Mesothelial cell of epicardium (in vitro differentiated cells): Measurements from ENCODE around the gene KRT83. TPM values are rescaled to one million over a fixed set of nuclear protein-coding genes. Genes with fewer than 3 reads are reported as not detected.

Experiments
- DNase-seq, 2 experiments: peaks; one replicate each; pipeline ENCODE4 v3.0.0; 2021; ENCODE audit warnings: low spot score in 2 of 2; ENCODE audit not compliant: unreplicated experiment in 2 of 2
- H3K27ac Mint-ChIP-seq: 2 replicates; pipeline ENCODE4 v1.8.0; 2021; ENCODE audit warnings: mixed read lengths
- H3K27me3 Mint-ChIP-seq: 2 replicates; pipeline ENCODE4 v1.8.0; 2021; ENCODE audit warnings: low read depth, mixed read lengths
- H3K36me3 Mint-ChIP-seq: 2 replicates; pipeline ENCODE4 v1.8.0; 2021; ENCODE audit warnings: mixed read lengths
- H3K4me1 Mint-ChIP-seq: 2 replicates; pipeline ENCODE4 v1.8.0; 2021; ENCODE audit warnings: mixed read lengths
- H3K4me3 Mint-ChIP-seq: 2 replicates; pipeline ENCODE4 v1.8.0; 2021; ENCODE audit warnings: mild to moderate bottlenecking, moderate library complexity, mixed read lengths
- H3K9me3 Mint-ChIP-seq: 2 replicates; pipeline ENCODE4 v1.8.0; 2021; ENCODE audit warnings: mixed read lengths
- total RNA-seq: library from RNA; stranded (reverse); gene quantifications from 3 replicates; pipeline ENCODE4 v1.2.1, GENCODE V29; 2021
- TF ChIP-seq, protein P1 (sequence below): fragments of 200-600 bp; sonication (generic); IDR thresholded peaks from one replicate; pipeline ENCODE4 v1.5.0; 2021; ENCODE audit warnings: antibody characterized with exemption; ENCODE audit not compliant: unreplicated experiment

KRT83 gene
- total RNA-seq, 1 donor from 2014 or later = not detected

DNA sequence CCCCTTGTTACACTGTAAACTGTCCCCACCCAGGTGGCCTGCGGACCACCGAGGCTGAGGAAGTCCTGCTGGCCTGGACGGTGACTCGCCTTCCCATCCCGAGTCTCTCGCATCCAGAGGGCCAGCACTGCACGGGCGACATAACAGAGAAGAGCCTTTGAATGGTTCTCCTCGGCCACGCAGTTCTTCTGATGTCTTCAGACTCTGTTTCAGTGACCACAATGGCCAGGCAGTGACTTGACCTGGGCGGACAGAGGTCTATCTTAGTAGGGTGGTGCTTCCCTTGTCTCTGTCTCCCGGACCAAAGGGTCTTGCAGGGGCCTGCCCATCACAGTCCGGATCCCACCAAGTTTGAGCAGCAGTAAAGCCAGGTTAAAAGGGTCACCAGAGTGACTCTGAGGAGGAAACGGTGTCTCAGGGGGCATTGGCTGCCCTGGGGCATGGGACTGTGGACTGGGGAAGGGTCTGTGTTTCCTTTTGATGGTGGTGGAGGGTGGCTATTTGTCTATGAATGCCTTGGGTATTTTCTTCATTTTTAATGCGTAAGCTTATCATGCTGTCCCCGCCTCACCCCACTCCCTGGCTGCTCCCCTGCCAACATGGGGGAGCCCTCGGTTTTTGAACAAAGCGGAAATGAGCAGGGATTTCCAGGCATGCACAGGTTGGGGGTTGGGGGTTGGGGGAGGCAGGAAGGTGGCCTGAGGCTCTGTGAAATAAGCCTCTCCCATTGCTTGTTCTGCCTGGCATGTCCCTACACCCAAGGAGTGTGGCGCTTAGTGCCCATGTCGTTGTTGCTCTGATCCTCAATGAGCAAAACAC, 35.8 kb upstream of the KRT83 start:
- H3K4me3 Mint-ChIP-seq = no peak overlapping the region
- no peaks in the 10 kb centered on the region for H3K9me3 Mint-ChIP-seq
- peaks cover 15% of the 10 kb centered on the region for H3K4me1 Mint-ChIP-seq
- H3K27ac Mint-ChIP-seq = no peak overlapping the region
- TF ChIP-seq, protein P1, sequence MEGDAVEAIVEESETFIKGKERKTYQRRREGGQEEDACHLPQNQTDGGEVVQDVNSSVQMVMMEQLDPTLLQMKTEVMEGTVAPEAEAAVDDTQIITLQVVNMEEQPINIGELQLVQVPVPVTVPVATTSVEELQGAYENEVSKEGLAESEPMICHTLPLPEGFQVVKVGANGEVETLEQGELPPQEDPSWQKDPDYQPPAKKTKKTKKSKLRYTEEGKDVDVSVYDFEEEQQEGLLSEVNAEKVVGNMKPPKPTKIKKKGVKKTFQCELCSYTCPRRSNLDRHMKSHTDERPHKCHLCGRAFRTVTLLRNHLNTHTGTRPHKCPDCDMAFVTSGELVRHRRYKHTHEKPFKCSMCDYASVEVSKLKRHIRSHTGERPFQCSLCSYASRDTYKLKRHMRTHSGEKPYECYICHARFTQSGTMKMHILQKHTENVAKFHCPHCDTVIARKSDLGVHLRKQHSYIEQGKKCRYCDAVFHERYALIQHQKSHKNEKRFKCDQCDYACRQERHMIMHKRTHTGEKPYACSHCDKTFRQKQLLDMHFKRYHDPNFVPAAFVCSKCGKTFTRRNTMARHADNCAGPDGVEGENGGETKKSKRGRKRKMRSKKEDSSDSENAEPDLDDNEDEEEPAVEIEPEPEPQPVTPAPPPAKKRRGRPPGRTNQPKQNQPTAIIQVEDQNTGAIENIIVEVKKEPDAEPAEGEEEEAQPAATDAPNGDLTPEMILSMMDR = no peak
- peaks cover 23% of the 10 kb centered on the region for H3K27me3 Mint-ChIP-seq
- H3K36me3 Mint-ChIP-seq = no peaks in the 10 kb centered on the region
- DNase-seq = no peak

DNA sequence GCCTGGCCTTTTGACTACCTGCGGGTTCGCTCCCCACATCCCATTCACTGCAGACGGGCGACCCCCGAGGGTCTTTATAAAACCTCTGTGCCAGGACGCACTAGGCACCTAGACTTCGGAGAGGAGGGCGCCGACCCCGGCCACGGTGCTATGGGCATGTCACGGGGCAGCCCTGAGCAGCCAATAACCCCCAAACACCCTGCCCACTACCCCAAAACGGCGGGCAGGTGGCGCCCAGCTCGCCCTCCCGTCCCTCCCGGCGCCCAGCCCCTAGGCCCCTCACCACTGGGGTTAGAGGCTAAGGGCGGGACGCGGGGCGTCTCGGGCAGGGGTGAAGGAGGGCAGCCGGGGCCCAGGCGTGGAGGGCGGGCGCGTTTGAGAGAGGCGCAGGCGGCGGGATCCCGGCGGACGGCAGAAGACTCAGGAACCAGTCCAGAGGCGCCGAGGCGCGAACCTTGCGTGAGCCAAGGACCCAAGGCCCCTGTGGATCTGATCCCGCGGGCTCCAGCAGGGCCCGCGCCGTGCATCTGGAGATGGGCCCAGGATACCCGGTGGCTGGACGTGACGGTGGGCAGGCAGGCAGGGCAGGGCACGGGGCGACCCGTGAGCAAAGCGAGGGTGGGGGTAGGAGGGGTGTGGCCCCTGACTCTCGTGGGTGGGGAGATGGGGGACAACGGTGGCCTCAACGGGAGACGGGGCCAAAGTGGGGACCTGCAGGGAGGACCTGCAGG, 35.0 kb upstream of the KRT83 start:
- no peaks in the 10 kb centered on the region for H3K36me3 Mint-ChIP-seq
- TF ChIP-seq, protein P1 = no peak
- H3K4me1 Mint-ChIP-seq = peaks cover 18% of the 10 kb centered on the region
- H3K4me3 Mint-ChIP-seq = no peak overlapping the region
- peak in 1 of 2 experiments; percentile 19 for DNase-seq
- peaks cover 26% of the 10 kb centered on the region for H3K27me3 Mint-ChIP-seq
- H3K9me3 Mint-ChIP-seq = no peaks in the 10 kb centered on the region
- no peak overlapping the region for H3K27ac Mint-ChIP-seq

GRCh38 chr12:52355176-52355575, 34.0 kb upstream of the KRT83 start:
- TF ChIP-seq, protein P1 = no peak
- Mint-ChIP-seq H3K27me3 (peaks cover 28% of the 10 kb centered on the region), H3K4me1 (peaks cover 11% of the 10 kb centered on the region), H3K9me3 (no peaks in the 10 kb centered on the region), H3K4me3 (no peak overlapping the region), H3K27ac (no peak overlapping the region), H3K36me3 (no peaks in the 10 kb centered on the region)
- DNase-seq = no peak

GRCh38 chr12:52354200-52354599, 33.0 kb upstream of the KRT83 start:
- H3K27me3 Mint-ChIP-seq = peaks cover 28% of the 10 kb centered on the region

DNA sequence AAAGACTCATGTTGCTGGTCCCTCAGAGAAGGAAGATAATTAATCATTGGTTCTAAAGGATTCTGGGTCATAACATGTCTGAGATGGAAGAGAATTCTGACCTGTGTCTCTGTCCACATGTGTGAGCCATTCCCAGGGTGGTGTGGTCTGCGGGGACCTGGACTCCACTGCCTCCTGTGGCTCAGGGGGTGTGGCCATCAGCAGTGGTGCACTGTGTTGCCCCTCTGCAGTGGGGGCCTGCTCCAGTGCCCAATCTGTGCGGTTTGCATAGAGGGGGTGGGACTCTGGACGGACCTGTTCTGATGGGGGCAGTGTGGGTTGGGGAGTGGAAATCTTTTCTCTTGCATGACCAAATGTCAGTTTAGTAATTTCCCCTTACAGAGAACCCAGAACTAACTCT, 32.6 kb upstream of the KRT83 start:
- TF ChIP-seq, protein P1 = no peak

More at GRCh38 chr12:52354200-52354599, 33.0 kb upstream of the KRT83 start:
- H3K27ac Mint-ChIP-seq = no peak overlapping the region
- TF ChIP-seq, protein P1 = no peak
- H3K4me1 Mint-ChIP-seq = peaks cover 13% of the 10 kb centered on the region
- no peak overlapping the region for H3K4me3 Mint-ChIP-seq
- H3K36me3 Mint-ChIP-seq = no peaks in the 10 kb centered on the region
- H3K9me3 Mint-ChIP-seq = no peaks in the 10 kb centered on the region
- DNase-seq = no peak

More for the DNA sequence above, 32.6 kb upstream of the KRT83 start:
- Mint-ChIP-seq H3K4me1 (peaks cover 16% of the 10 kb centered on the region), H3K27me3 (peaks cover 28% of the 10 kb centered on the region), H3K36me3 (no peaks in the 10 kb centered on the region), H3K4me3 (no peak overlapping the region), H3K9me3 (no peaks in the 10 kb centered on the region), H3K27ac (no peak overlapping the region)
- DNase-seq = no peak
